ENCODE data around the gene CRB3.
"Not testable (repeated sequence)": the region's sequence is repeated elsewhere in the genome, so short reads cannot be mapped to it uniquely, and the experiment has no call there.

The CRB3 gene

GRCh38 chr19:6498294-6499036 is 34.4 kb downstream of the CRB3 start:
- DNase-seq: no peak

- DNase-seq: no peak
These were observed 35.1 kb downstream of the CRB3 start for GRCh38 chr19:6499052-6499790.

- no peak for DNase-seq
These were observed 37.0 kb downstream of the CRB3 start for GRCh38 chr19:6500837-6501739.

GRCh38 chr19:6501740-6502648 is 37.9 kb downstream of the CRB3 start, which contains the start of gene TUBB4A:
TUBB4A (minus strand) TSS chr19:6502309; CDS start chr19:6502212, 97 bp downstream.
- DNase-seq: peak; percentile 42

- DNase-seq: no peak
These were observed 39.5 kb downstream of the CRB3 start for GRCh38 chr19:6503407-6504201.

GRCh38 chr19:6508028-6508771 is 44.1 kb downstream of the CRB3 start:
- DNase-seq: not testable (repeated sequence)

- no peak for DNase-seq
These were observed 45.3 kb downstream of the CRB3 start for GRCh38 chr19:6509118-6509971.

GRCh38 chr19:6510618-6511017 is 46.5 kb downstream of the CRB3 start:
- no peak for DNase-seq

GRCh38 chr19:6514089-6514488 is 50.0 kb downstream of the CRB3 start:
- no peak for DNase-seq

- DNase-seq: no peak
These were observed 51.0 kb downstream of the CRB3 start for GRCh38 chr19:6514926-6515544.

GRCh38 chr19:6516018-6516658 is 52.1 kb downstream of the CRB3 start:
- DNase-seq: peak; percentile 66

Data from stimulated activated CD4-positive, alpha-beta T cell treated with anti-CD3 and anti-CD28 coated beads, Interleukin-4, amount 100 ng/mL, for 24 hours (primary cell).